Fibroblast of skin of abdomen (primary cell): ENCODE results near the gene DAB2IP. TPM values are rescaled to one million over a fixed set of nuclear protein-coding genes. Genes with fewer than 3 reads are reported as not detected.
"Not testable (repeated sequence)": the region's sequence is repeated elsewhere in the genome, so short reads cannot be mapped to it uniquely, and the experiment has no call there.

Experiments used
- DNase-seq: peaks from one replicate; pipeline ENCODE4 v3.0.0-alpha.2; 2013
- polyA plus RNA-seq, 2 experiments: library from polyadenylated mRNA; unstranded; fragments of 120-200 nt; gene quantifications; one replicate each; pipeline ENCODE4 v1.2.1, GENCODE V29; 2013; ENCODE audit not compliant: insufficient read length in 2 of 2

The DAB2IP gene
- polyA plus RNA-seq (2013, experiment 1 of 2; ENCODE audit: insufficient read length): 17.0 TPM
- 16.9 TPM for polyA plus RNA-seq (2013, experiment 2 of 2; ENCODE audit: insufficient read length)

- DNase-seq: peak; percentile 60
Measured at GRCh38 chr9:121651295-121652020, at the start of gene DAB2IP. Gene DAB2IP (plus strand): TSS chr9:121651634. CDS start chr9:121651776, 142 bp downstream.

DNA sequence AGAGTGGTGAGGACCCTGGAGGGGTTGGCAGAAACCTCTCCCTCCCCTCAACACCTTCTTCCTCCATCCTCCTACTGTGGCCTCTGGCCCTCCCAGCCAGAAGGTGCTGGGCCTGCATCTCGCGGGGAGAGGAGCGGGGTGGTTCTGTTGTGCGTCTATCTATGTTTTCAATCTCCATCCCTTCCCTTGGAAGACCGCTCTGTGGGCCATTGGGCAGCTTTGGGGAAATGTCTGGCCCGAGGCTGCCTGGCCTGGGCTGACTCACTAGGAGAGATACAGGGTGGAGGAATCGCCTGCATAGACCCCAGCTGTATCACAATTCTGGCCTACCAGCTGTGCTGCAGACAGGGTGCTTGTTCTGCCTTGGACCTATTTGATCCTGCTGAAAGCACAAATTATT lies 48.4 kb upstream of the DAB2IP start:
- no peak for DNase-seq

DNA sequence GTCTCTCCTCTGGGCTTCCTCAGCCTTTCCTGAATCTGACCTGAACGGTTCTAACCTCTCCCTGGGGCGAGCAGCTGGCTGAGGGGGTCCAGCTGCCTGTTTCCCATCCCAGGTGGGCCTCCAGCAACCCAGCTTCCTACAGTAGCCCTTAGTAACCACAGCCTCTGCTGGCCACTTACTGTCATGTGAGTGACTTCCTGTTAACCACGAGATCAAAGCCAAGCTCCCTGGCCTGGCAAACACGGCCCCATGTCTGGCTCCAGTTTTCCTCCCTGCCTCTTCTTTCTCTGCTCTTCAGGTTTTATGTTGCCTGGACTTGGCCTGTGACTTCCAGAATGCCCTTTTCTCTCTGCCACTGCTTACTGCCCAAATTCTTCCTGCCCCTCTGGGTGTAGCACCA lies 47.2 kb upstream of the DAB2IP start:
- no peak for DNase-seq

- no peak for DNase-seq
Measured at GRCh38 chr9:121604654-121605053, 46.8 kb upstream of the DAB2IP start.

DNA sequence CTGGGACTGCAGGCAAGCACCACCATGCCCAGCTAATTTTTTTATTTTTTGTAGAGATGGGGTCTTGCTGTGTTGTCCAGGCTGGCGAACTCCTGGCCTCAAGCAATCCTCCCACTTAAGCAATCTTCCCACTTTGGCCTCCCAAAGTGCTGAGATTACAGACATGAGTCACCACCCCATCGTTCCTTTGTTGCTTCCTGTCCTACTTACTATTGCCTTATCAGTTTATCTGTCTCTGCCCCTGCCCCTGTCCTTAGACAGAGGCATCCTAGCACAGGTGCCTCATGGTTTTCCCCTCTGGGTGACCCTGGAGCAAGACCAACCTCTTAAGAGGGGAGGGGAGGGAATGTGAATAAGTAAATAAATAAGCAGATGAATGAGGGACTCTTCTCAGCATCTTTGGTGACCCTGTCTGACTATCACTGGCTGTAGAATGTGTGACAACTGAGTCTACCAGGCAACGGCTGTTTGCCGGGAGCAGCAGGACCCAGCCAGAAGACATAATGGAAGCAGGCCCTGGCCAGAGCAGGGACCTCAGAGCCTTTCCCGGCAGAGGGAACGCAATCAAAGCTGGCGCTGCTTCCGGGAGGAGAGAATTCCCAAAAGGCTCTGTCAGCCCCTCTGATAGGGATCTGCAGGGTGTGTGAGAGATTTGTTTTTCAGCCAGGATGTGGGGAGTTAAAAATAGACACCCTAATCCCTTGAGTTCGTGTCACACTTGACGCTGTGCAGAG lies 43.8 kb upstream of the DAB2IP start:
- DNase-seq: peak; percentile 35

GRCh38 chr9:121608168-121608853 lies 43.1 kb upstream of the DAB2IP start:
- no peak for DNase-seq

DNA sequence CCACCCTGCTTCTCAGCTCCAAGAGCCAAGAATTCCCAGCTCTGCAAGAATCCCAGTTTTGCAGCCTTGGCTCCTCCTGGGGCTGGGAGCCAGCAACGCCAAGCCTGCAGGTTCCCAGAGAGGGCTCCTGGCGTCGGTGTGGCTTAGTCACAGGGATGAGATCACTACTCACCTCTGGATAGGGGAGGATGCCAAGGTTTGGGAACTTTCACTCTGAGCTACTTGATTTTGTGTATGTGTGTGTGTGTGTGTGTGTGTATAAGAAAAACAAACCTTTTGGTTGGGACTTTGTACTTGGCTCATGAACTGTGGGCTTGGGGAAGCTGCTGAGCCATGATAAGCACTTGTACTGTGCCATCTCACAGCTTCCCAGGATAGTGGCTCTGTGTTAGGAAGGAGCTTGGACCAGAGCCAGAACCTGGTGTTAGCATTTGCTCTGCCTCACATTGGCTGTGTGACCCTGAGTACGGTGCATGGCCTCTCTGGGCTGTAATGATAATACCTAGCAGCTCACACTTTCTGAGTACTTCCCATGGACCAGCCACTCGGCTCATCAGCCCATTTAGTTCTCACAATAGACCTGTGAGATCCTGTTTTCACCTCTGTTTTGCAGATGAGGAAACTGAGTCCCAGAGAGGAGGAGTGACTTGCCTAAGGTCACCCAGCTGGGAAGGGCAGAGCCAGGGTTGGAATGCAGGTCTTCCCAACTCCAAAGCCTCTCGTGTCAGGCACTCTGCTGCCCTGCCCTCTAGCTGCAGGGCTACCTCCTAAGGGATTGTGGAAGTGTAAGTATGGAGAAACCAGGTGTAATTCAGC lies 41.4 kb upstream of the DAB2IP start:
- DNase-seq: peak; percentile 49

DNA sequence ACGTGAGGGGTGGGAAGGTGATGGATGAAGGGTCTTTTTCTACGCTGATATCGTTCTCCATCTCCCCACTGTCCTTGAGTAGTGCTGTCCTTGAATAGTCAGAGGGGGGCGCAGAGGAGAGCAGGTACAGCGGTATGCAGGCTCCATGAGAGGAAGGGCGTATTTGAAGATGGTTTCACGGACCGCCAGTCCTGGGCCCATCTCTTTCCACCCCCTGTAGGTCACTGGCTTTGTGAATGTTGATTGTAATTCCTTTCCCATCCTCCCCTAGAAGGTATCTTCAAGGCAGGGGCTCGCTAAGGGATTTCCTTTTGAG lies 40.8 kb upstream of the DAB2IP start:
- no peak for DNase-seq

- no peak for DNase-seq
Measured at GRCh38 chr9:121612511-121612998, 38.9 kb upstream of the DAB2IP start.

DNA sequence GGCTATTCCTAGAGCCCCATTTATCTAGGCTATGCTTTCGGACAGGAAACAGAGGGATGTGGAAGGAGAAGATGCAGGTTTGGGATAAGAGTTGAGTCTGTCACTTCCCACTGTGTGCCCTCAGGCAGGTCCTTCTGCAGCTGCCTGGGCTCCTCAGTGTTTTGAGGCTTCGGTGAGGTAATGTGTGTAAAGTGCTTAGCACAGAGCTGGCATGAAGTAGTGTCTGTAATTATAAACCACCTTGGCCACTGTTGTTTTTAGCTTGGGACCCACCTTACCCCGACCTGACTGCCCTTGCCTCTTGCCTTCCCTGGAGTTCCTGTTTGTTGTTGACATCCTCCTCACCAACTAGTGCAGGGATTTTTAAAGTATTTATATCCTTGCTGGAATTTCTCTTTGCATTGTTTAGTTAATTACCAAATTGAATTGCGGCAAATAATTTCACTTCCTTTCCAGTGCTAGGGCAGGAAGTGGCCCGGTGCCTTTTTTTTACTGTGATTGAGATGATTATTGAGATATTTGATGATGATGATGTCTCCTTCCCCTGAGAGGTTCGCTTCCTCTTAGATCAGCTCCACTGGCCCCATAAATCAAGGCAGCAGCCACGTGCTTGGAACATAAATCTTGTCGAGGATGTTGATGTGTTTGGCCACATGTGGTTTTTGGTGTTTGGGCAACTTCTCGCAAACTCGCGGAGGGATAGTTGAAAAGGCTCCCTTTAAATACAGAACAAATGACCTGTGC lies 38.3 kb upstream of the DAB2IP start:
- DNase-seq: peak; percentile 27

DNA sequence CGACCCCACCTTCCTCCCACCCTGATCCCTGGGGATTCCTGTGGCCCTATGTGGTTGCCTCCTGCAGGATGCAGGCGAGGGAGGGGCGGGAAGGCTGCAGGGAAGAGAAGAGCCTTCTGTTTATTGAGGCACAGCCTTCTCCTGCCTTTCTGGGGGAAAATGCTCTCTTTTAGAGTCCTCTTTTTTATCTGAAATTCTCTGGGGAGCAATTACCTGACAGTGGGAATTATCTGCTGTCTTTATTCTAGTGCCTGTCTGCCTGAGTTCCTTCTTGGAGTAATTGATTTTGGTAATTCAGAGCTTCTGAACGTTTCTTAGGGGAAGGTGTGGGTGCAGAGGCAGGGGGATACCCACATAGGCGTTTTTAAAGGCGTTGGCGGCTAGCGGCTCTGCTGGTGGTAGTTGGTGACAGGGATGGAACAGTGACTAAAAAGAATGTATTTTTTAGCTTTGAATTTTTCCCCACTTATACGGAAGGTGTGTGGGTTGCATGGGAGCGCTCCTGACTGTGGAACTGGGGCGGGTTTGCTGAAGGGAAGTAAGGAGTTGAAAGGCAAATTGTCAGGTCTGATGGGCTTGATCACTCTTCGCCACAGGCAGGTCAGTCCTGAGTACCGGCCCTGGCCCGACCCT lies 35.2 kb upstream of the DAB2IP start:
- no peak for DNase-seq

- no peak for DNase-seq
Measured at GRCh38 chr9:121618504-121618903, 32.9 kb upstream of the DAB2IP start.

- DNase-seq: not testable (repeated sequence)
Measured at GRCh38 chr9:121618910-121619309, 32.5 kb upstream of the DAB2IP start.

- no peak for DNase-seq
Measured at GRCh38 chr9:121619545-121620324, 31.7 kb upstream of the DAB2IP start.

- DNase-seq: no peak
Measured at GRCh38 chr9:121620325-121620673, 31.1 kb upstream of the DAB2IP start.

GRCh38 chr9:121620777-121621449 lies 30.5 kb upstream of the DAB2IP start:
- DNase-seq: peak; percentile 30

GRCh38 chr9:121622387-121623203 lies 28.8 kb upstream of the DAB2IP start:
- DNase-seq: peak; percentile 22

DNA sequence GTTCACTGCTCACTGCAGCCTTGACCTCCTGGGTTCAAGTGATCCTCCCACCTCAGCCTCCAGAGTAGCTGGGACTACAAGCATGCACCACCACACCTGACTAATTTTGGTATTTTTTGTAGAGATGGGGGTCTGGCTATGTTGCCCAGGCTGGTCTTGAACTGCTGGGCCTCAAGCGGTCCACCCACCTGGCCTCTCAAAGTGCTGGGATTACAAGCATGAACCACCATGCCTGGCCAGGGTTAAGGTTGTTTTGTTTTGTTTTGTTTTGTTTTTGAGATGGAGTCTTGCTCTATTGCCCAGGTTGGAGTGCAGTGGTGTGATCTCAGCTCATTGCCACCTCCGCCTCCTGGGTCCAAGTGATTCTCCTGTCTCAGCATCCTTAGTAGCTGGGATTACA lies 28.0 kb upstream of the DAB2IP start:
- not testable (repeated sequence) for DNase-seq

GRCh38 chr9:121625590-121625989 lies 25.8 kb upstream of the DAB2IP start:
- no peak for DNase-seq
